Stomach smooth muscle (tissue), 2 donors: Measurements from ENCODE around the gene TECTB.

Experiments used
- H3K27ac ChIP-seq: one replicate; pipeline ENCODE4 v1.7.0; 2013; ENCODE audit warnings: mild to moderate bottlenecking, low read length, inconsistent platforms
- H3K27me3 ChIP-seq, 2 donors: one replicate each; pipeline ENCODE4 v1.7.0; 2013; ENCODE audit warnings: low read length in 2 of 2; ENCODE audit not compliant: insufficient read depth in 2 of 2, control insufficient read depth in 1 of 2
- H3K36me3 ChIP-seq, 2 donors: one replicate each; pipeline ENCODE4 v1.7.0; 2013; ENCODE audit warnings: low read length in 2 of 2; ENCODE audit not compliant: control insufficient read depth in 2 of 2, insufficient read depth in 2 of 2
- H3K4me1 ChIP-seq: one replicate; pipeline ENCODE4 v1.7.0; 2013; ENCODE audit warnings: low read length; ENCODE audit not compliant: control insufficient read depth, insufficient read depth
- H3K4me3 ChIP-seq, 2 donors: one replicate each; pipeline ENCODE4 v1.7.0; 2013; ENCODE audit warnings: low read length in 2 of 2
- H3K9ac ChIP-seq, 2 donors: one replicate each; pipeline ENCODE4 v1.7.0; 2013; ENCODE audit warnings: low read length in 2 of 2, mild to moderate bottlenecking in 1 of 2
- H3K9me3 ChIP-seq, 2 donors: one replicate each; pipeline ENCODE4 v1.7.0; 2013; ENCODE audit warnings: low read length in 2 of 2; ENCODE audit not compliant: control insufficient read depth in 2 of 2
- donor health status: healthy.
- donor health status: Pancreatic carcinoma.

The TECTB gene

DNA sequence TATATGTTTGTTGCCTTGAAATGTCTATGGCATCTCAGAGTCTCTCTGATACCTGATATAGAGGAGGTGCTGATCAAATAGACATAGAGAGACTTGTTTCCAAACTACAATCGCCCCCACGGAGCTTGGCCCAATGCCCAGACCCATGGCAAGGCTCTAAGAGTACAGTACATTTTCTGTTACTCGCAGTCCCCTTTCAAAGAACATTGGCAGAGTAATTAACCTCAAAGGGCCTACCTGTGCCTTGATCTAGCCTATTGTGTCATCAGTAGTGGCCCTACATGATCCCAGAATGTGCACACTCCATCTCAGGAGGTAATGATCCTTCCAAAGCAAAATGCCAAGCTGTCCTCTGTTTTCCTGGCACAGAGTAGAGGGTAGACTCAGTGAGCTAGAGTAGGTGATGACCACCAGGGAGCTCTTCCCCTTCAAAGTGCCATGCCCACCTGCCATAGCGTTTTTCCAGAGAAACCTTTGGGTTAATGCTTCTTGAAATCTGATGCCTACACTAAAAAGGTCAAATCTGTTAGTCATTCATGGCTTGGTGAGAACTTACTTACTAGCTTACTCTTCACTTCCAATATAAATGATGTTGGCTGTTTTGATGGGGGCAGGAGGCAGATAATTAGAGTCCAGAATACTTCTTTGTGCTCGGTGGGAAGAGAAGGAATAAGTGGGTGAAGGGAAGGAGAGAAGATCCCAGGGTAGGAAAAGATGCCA, 49.5 kb downstream of the TECTB start:
- H3K27me3 ChIP-seq: peaks cover 0 to 4% of the 10 kb centered on the region in 2 donors
- no peaks in the 10 kb centered on the region for H3K4me1 ChIP-seq
- no peaks in the 10 kb centered on the region for H3K9me3 ChIP-seq
- H3K9ac ChIP-seq: no peak overlapping the region
- H3K4me3 ChIP-seq: no peak overlapping the region
- H3K36me3 ChIP-seq: no peaks in the 10 kb centered on the region
- H3K27ac ChIP-seq: no peak overlapping the region

- peaks cover 0 to 4% of the 10 kb centered on the region in 2 donors for H3K27me3 ChIP-seq
- no peaks in the 10 kb centered on the region for H3K4me1 ChIP-seq
Observed at GRCh38 chr10:112333452-112333851, 50.3 kb downstream of the TECTB start.

GRCh38 chr10:112335111-112335867, 52.1 kb downstream of the TECTB start:
- Histone ChIP-seq H3K9ac (no peak overlapping the region), H3K27ac (no peak overlapping the region), H3K9me3 (no peaks in the 10 kb centered on the region), H3K27me3 (peaks cover 0 to 4% of the 10 kb centered on the region in 2 donors), H3K4me1 (no peaks in the 10 kb centered on the region), H3K4me3 (no peak overlapping the region), H3K36me3 (no peaks in the 10 kb centered on the region)

More at GRCh38 chr10:112333452-112333851, 50.3 kb downstream of the TECTB start:
- no peak overlapping the region for H3K9ac ChIP-seq
- H3K36me3 ChIP-seq: no peaks in the 10 kb centered on the region
- H3K4me3 ChIP-seq: no peak overlapping the region
- no peaks in the 10 kb centered on the region for H3K9me3 ChIP-seq
- no peak overlapping the region for H3K27ac ChIP-seq

DNA sequence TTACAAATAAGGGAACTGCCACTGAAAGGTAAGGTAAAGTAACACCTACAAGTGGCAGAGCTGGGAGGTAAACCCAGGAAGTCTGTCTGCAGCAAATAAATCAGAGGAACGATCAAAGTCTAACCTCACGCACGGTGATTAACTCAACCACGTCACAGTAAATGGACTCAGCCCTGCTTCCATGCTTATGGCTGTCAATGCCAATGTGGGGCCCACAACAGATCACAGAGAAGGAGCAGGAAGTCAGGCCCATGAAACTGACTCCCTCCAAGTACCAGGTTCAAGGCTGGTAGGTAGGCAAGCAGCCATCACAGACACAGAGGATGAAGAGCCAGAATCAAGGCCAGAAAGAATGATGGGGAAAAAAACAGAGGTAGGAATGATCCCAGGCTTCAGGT, 52.7 kb downstream of the TECTB start:
- H3K4me3 ChIP-seq: no peak overlapping the region
- H3K27me3 ChIP-seq: peaks cover 0 to 4% of the 10 kb centered on the region in 2 donors
- no peaks in the 10 kb centered on the region for H3K36me3 ChIP-seq
- H3K4me1 ChIP-seq: no peaks in the 10 kb centered on the region
- no peak overlapping the region for H3K27ac ChIP-seq
- H3K9ac ChIP-seq: no peak overlapping the region
- no peaks in the 10 kb centered on the region for H3K9me3 ChIP-seq

- H3K27me3 ChIP-seq: peaks cover 0 to 4% of the 10 kb centered on the region in 2 donors
- no peak overlapping the region for H3K9ac ChIP-seq
- no peaks in the 10 kb centered on the region for H3K4me1 ChIP-seq
Observed at GRCh38 chr10:112336556-112337201, 53.5 kb downstream of the TECTB start.

GRCh38 chr10:112338957-112339356, 55.8 kb downstream of the TECTB start:
- H3K36me3 ChIP-seq: no peaks in the 10 kb centered on the region
- H3K9ac ChIP-seq: no peak overlapping the region
- peaks cover 0 to under 1% of the 10 kb centered on the region in 2 donors for H3K27me3 ChIP-seq
- H3K9me3 ChIP-seq: no peaks in the 10 kb centered on the region
- no peak overlapping the region for H3K27ac ChIP-seq
- no peak overlapping the region for H3K4me3 ChIP-seq
- no peaks in the 10 kb centered on the region for H3K4me1 ChIP-seq

More at GRCh38 chr10:112336556-112337201, 53.5 kb downstream of the TECTB start:
- H3K27ac ChIP-seq: no peak overlapping the region
- H3K36me3 ChIP-seq: no peaks in the 10 kb centered on the region
- H3K9me3 ChIP-seq: no peaks in the 10 kb centered on the region
- H3K4me3 ChIP-seq: no peak overlapping the region

DNA sequence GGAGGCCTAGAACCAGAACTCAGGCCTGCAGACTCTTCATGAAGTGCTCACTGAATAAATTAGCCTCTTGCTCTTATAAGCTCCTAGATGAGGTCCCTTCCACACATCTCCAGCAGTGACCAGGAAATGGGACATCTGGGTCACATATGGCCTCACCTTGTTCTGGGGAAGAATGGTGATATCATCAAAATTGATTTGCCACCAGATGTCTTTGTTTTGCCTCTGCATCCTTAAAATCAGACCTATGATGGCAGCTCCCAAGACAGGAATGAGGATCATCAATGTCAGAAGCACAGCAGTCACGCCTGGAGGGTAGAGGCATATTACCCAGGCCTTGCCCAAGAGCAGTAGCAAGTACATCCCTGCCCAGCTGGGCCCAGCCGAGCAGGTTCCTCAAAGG, 57.4 kb downstream of the TECTB start:
- Histone ChIP-seq H3K4me3 (no peak overlapping the region), H3K36me3 (no peaks in the 10 kb centered on the region), H3K4me1 (no peaks in the 10 kb centered on the region), H3K9ac (no peak overlapping the region), H3K9me3 (no peaks in the 10 kb centered on the region), H3K27me3 (no peaks in the 10 kb centered on the region), H3K27ac (no peak overlapping the region)

- H3K4me1 ChIP-seq: no peaks in the 10 kb centered on the region
- no peak overlapping the region for H3K9ac ChIP-seq
- no peak overlapping the region for H3K4me3 ChIP-seq
- H3K9me3 ChIP-seq: no peaks in the 10 kb centered on the region
- no peaks in the 10 kb centered on the region for H3K27me3 ChIP-seq
- H3K27ac ChIP-seq: no peak overlapping the region
- no peaks in the 10 kb centered on the region for H3K36me3 ChIP-seq
Observed at GRCh38 chr10:112343056-112343806, 60.0 kb downstream of the TECTB start.

DNA sequence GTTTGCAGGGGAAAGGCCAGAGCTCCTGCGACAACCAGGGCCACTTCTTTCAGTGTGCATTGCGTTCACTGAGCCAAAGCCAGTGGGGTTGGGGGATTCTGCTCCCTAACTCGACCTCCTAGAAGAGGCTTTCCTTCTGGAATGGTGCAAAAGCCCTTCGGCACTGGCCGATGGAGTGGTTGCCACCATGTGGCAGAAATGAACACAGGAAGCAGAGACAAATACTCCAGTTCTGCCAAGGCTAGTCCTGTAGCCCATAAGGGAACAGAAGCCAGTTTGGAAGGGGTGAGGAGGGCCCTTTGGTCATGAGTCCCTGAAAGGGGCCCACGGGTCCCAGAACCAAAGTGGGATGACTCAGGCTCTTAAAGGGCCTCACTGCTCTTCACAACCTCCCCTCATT, 61.1 kb downstream of the TECTB start:
- H3K9ac ChIP-seq: no peak overlapping the region
- no peaks in the 10 kb centered on the region for H3K27me3 ChIP-seq
- H3K27ac ChIP-seq: no peak overlapping the region
- H3K9me3 ChIP-seq: no peaks in the 10 kb centered on the region
- H3K4me1 ChIP-seq: no peaks in the 10 kb centered on the region
- H3K4me3 ChIP-seq: no peak overlapping the region
- no peaks in the 10 kb centered on the region for H3K36me3 ChIP-seq

DNA sequence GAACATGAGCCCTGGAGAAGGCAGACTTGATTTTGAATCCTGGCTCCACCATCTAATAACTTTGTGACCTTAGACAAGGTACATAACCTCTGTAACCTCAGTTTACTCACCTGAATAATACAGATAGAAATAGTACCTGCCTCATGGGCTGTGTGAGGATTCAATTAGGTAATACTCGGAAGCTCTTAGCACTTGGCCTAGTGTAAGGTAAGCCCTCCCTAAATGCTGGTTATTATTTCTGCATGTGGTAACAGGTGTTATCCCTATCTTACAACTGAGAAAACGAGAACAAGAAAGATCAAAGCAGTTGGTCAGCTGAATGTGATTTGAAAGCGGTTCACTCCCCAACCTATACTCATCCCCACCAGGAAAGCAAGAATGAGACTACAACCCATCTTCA, 62.0 kb downstream of the TECTB start:
- Histone ChIP-seq H3K36me3 (no peaks in the 10 kb centered on the region), H3K4me1 (no peaks in the 10 kb centered on the region), H3K27ac (no peak overlapping the region), H3K9ac (no peak overlapping the region), H3K27me3 (no peaks in the 10 kb centered on the region), H3K9me3 (no peaks in the 10 kb centered on the region), H3K4me3 (no peak overlapping the region)
